AG08396 (cell line): ENCODE measurements around the gene ZFPM1.
A peak's percentile ranks its signal among the peaks of the same experiment; 100 is the strongest.

Experiments
- DNase-seq: peaks from one replicate; pipeline ENCODE4 v3.0.0; 2012; ENCODE audit warnings: low spot score, mixed read lengths

The ZFPM1 gene

DNA sequence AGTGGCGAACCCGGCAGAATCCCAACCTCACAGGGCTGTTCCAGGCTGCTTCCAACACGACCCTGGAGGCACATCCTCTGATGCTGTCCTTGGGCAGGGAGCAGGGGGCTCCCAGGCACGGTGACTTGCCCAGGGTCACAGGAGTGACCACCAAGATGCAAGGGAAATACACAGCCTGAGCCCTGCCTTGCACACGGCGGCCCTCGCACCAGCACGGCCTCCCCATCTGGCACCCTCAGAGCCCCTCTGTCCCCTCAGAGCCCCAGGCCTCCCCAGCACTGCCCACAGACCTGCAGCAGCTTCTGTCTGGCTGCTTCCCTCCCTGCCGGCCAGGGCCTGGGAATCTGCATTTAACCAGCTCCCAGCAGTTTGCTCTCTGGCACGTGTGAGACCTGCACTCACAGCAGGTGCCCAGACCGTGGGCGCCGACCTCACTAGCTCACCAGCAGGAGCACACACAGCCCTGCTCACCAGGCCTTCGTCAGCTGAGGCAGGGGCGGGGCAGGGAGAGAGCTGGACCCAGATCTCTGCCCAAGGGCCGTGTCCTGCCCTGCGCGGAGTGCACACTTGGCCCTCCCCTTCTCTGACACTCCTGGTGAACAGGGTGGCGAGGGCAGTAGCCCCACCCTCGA, 87.4 kb downstream of the ZFPM1 start:
- no peak for DNase-seq

DNA sequence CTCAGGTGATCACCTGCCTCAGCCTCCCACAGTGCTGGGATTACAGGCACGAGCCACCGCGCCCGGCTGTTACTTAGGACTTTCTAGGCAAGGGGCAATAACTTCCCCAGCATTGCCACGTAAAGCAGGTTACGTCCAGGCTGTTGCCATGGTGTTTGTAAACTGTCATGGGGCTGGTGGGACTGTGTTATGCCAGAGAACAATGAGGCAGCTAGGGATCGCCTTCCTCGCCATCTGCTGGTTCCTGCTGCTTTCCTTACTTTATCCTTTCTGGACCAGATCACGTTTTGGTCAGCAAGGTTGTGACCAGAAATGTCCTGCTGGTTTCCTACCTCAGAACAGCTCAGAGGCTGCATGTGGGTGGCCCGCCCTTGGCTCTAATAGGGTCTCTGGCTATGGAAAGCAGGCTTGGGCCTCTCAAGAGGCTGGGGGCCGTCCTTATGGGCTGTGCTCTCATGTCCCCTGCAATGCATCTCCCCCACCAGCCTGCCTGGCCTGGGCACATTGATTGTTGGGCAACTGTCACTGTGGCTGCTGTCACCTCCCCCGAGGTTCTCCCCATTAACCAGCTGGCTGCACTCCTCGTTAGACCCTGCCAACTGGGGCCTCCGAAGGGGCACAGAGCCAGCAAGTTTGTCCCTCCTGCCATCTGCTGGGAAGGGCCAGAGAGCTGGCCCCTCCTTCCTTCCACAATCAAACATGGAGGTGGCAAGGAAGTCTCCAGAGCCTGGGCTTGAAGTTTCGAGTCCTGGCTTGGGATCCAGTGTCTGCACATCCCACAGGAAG, 88.9 kb downstream of the ZFPM1 start:
- no peak for DNase-seq

DNA sequence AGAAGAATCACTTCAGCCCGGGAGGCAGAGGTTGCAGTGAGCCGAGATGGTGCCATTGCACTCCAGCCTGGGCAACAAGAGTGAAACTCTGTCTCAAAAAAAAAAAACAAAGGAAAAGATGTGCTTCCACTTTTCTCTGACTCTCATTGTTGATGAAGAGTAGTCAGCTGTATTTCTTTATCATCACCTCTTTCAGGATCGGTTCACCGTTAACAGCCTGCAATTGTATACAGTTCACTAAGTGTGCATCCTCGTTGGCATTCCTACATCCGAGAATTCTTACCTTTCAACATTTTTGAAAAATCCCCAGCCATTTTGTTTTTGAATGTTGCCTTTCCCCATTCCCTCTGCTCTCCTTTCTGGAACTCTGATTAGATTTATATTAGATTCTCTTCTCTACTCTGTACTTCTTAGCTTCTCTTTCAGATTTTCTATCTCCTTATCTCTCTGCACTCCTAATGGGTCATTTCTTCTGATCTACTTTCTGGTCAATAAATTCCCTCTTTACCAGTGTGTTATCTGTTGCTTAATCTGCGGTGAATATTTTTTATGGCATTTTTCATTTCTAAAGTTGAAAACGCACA, 90.2 kb downstream of the ZFPM1 start:
- DNase-seq: no peak

DNA sequence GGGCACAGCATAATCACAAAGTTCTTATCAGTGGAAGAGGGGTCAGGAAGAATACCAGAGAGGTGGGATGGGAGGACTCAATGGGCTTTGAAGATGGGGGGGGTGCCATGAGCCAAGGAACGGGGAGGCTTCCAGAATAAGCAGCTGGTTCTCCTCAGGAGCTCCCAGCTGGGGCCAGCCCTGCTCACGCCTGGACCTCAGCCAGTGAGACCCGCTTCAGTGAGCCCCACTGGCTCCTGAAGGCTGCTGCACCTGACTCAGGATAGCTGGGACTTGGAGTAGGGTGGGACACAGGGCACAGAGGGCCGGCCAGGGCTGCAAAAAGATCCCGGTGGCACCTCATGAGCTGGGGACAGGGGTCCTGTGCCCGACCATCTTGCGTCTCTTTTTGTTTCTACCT, 92.7 kb downstream of the ZFPM1 start:
- no peak for DNase-seq

DNA sequence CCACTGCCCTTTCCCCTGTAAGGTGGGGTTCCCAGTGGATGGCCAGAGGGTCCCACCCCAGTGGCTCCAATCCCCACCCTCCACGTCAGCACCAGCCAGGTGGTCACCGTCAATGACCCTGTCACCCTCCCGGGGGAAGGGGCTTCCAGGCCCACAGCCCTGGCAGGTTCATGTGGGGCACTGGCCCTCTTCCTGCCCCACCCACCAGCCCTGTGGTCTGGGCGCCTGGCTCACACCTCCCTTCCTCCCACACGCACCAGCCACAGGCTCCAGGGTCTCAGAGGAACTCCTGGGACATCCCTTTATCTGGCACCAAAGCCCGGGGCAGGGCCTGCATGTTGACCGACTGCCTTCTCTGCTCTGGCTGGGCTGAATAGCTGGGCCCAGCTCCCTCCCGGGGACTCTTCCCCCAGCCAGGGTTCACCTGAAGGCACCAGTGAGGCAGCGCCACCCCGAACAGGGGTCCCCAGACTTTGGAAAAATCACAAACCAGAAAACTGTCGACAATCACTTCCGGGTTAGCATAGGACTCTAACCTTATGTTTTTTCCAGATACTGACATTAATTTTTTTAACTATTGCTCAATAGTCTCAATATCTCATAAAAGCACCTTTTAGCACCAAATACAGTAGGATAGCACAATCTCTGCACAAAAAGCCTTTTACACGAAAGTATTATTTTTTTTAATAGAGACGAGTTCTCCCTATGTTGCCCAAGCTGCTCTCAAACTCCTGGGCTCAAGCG, 95.2 kb downstream of the ZFPM1 start:
- DNase-seq: no peak

DNA sequence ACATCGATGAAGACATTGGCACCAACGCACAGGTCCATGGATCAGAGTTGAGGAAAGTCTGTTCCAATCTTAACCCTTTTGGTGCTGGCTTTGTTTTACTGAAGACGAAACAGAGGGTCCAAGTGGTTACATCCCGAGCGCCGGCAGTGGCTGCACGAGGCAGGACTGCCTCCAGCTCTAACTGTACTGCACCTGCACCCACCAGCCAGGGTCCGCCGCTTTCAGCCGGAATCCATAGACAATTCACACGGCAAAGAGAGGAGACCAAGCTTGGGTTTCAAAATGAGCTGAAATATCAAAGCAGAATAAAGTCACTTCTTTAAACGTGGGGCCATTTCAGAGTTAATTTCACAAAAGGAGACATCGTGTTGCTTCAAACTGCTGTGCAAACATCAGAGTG, 95.9 kb downstream of the ZFPM1 start:
- DNase-seq: no peak

DNA sequence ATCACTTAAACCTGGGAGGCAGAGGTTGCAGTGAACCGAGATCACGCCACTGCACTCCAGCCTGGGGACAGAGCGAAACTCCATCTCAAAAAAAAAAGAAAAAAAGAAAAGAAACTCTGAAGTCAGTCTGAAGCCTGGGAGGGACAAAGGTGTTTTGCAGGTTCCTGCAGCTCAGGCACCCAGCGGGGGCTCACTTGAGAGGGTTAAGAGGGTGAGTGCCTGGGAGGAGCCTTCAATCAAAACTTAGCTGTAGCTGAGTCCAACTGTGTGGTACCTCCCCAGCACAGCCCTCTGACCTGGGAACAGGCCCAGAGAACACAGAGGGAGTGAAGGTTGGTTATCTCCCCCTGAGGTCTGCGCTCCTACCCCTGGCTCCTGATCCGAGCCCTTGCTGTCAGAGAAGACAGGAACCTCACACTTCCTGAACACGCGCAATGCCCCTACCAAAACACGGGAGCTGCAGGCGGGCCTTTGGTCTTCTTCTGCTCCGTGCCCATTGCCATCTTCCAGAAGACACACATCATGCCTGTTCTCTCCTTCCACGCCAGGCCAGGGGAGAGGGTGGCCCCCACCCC, 96.7 kb downstream of the ZFPM1 start:
- no peak for DNase-seq

DNA sequence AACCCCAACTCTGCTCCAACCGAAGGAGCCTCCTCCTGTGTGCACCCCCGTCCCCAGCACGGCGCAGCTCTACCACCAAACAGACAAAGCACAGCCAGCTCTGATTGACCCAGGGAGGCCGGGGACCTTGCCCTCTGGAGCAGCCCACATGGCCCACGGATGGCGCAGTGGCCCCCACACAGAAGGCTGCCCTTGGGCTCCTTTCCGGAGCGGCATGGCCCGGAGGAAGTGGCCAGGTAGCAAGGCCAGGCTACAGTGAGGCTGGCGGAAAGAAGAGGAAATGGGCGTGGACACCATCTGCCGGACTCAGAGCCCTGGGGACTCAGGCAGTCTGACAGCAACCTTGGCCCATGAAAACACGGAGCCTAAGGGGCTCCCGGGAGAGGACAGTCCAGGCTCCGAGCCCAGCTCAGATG, 97.2 kb downstream of the ZFPM1 start:
- DNase-seq: no peak

DNA sequence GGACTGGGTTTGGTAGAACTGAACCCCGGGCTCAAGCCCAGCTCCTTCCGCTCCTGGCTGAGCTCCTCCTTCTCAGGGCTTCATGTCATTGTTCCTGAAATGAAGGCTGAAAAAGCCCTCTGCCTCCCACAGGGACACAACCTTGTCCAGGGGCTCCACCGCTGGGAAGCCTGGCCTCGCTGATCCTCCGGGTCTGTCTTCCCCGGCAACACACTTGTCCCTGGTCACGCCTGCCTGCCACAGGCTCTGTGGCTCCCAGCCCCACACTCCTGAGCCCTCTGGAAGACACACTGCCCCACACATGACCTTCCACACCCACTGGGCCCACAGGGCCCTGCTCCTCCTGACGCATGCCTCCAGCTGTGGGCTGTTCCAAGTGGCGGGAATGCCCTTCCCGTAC, 99.1 kb downstream of the ZFPM1 start:
- no peak for DNase-seq

DNA sequence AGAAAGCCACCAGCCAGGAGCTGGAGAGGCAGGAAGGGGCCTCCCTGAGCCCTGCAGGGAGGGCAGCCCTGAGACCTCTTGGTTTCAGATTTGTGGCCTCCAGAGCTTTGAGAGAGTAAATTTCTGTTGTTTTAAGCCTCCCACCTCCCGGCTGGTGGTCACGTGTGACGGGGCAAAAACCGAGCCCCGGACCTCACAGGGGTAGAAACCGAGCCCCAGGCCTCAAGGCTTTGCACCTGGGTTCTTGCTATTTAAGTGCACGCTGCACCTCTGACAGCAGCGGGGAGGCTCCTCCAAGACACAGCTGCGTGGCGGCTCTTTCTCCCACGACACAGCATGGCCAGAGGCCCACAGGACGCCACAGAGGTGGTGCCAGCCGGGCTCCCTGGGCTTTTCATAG, 99.7 kb downstream of the ZFPM1 start:
- no peak for DNase-seq

DNA sequence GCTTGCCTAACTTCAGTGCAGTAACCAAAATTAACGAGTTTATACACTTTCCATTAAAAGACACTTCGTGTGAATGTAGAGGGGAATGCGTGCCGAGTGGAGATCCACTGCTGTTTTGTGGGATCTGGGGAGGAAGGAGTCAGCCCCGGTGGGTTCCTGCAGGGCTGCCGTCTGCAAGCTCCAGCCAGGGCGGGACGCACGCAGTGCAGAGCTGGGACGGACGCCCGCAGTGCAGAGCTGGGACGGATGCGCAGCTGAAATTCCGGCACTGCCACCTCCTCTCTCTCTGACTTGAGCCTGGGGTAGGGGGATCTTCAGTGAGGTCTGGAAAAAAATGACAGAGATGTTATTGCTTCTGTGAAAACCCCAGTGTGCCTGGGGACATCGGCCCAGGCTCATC, 100.7 kb downstream of the ZFPM1 start:
- DNase-seq: no peak

DNA sequence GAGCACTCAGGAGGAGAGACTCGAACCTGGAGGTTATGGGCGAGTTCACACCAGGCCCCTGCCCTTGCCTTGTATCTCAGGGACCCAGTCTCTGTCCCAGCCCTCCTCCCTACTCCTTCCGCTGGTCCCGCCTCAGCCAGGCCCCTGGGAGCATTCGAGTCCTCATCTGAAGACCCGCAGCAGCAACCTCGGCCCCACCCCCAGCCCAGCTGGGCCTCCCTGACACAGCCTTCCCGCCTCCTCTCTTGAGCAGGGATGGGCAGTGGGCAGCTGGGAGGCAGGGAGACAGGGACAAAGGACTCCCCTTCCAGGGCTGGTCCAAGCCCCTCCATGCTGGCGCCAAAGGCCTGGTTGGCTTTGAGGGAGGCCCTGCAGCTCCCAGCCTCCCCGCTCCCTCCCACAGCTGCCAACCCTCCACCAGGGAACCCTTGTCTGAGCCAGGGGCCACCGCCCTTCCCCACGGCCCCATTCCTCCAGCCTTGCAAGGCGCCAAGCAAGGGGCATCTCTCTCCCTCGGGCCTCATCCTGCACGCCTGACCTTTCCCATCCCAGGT, 101.7 kb downstream of the ZFPM1 start:
- DNase-seq: no peak

DNA sequence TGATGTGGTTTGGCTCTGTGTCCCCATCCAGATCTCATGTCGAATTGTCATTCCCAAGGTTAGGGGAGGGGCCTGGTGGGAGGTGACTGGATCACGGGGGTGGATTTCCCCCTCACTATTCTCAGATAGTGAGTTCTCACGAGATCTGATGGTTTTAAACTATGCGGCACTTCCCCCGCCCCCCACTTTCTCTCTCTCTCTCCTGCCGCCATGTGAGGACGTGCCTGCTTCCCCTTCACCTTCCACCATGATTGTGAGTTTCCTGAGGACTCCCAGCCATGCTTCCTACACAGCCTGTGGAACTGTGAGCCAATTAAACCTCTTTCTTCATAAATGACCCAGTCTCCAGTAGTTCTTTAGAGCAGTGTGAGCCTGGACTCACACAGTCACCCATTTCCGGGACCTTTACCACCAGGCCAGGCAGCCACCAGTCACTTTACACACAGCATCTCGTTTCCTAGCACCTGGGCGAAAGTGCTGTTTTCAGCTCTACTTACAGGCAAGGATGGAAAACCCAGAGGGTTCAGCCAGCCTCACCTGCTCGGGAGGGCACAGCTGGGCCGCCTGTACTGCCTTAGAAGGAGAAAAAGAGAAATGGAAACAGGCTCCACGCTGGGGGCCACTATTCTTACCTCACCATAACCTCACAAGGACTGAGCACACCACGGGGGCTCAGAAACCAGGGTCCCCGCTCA, 103.4 kb downstream of the ZFPM1 start:
- no peak for DNase-seq

DNA sequence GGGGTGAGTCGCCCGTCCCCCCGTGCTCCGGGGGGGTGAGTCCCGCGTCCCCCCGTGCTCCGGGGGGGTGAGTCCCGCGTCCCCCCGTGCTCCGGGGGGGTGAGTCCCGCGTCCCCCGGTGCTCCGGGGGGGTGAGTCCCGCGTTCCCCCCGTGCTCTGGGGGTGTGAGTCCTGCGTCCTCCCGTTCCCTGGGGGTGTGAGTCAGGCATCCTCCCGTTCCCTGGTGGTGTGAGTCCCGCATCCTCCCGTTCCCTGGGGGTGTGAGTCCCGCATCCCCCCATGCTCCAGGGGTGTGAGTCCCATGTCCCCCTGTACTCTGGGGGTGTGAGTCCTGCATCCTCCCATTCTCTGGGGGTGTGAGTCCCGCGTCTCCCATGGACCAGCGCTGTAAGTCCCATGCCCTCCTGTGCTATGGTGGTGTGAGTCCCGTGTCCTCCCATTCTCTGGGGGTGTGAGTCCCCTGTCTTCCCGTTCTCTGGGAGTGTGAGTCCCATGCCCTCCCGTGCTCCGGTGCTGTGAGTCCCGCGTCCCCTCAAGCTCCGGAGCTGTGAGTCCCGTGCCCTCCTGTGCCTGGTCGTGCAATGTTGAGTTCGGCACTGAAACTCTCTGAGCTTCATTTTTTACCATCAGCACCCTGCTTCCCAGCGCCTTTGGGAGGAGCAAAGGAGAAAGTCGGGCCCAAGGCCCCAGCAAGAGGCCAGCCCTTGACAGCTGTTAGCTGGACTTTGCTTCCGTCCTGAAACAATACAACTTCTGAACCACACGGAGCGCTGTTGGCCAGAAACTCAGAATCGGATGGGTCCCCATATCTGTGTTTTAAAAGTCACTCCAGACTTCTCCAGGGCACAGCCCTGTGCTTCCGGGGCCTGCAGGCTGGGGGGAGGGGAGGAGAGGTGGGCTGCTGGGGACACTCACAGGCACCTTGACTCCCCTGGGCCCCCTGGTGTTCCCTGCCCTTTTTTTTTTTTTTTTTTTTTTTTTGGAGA, 105.7 kb downstream of the ZFPM1 start:
- peak; percentile 79 for DNase-seq

DNA sequence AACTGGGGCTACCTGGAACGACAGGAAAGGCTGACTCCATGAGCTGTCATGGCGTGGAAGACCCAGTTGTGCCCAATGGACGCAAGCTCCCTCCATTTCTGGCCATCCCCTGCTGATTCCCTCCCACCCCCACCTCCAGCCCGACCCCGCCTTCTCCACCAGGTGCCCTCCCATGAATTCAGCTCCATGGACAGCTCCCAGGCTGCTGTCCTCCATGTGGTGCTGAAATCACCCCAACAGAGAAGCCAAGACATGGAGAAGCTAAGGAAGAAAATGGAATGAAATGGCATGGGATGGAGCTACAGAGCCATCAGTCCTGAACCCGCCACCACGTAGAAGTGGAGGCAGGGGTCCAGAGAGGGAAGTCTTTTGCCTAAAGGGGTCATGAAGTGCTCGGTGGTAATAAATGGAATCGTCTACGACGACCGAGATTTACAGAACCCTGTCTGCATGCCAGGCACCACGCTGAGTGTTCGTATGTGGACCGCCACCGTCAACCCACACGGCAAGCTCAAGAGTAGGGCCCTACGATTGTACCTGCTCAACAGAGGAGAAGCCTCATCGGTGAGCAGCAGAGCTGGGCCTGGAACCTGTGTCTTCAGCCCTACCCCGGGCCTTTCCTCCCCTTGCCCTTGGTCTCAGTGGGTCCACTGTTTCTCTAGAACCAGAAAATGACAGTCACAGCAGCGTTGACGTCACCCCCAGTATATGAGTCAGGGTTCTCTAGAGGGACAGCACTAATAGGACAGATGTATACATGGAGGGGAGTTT, 107.8 kb downstream of the ZFPM1 start:
- no peak for DNase-seq

DNA sequence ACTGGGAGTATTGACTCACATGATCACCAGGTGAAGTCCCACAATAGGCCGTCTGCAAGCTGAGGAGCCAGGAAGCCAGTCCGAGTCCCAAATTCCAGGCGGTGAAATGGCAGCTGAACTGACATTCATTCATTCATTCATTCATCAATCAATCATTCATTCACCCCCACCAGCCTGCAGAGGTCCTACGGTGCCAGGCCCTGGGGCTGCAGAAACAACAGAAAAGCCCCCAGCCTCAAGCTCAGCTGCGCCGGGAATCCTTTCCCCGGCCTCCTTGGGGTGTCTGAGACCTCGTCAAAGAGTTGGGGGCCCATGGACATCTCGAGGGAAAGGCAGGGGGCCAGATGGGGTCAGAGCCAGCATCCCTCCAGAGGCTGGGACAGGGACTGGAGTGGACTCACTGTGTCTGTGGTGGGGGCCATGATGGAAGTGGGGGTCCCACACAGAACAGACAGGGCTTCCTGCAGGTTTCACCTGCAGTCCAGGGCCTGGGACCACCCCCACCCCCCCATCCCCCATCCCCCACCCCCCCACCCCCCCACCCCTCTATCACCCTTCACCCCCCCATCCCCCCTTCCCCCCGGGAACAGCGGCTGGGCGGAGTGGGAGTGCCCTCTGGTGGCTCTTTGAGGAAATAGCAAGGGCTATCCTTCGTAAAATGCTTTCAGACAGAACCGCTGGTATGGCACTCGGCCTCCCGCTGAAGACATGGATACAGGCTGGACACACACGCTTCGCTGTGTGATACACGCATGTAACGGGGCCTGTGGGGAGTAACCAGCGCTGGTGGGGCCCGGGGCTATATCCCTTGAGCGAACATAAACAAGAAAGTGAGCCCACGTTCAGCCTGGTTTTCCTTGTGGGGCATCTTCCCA, 108.6 kb downstream of the ZFPM1 start:
- peak; percentile 79 for DNase-seq

DNA sequence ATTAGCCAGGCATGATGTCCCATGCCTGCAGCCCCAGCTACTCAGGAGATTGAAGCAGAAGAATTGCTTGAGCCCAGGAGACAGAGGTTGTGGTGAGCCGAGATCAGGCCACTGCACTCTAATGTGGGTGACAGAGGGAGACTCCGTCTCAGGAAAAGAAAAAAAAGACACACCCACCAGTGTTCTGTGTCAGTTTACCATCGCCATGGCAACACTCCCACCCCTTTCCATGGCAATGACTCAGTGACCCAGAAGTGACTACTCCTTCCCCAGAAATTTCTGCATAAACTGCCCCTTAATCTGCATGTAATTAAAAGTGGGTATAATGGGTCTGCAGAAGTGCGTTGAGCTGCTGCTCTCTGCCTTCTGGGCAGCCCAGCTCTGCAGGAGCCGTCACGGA, 113.1 kb downstream of the ZFPM1 start:
- DNase-seq: no peak
